ENCODE data around the gene RAB7A.

DNA sequence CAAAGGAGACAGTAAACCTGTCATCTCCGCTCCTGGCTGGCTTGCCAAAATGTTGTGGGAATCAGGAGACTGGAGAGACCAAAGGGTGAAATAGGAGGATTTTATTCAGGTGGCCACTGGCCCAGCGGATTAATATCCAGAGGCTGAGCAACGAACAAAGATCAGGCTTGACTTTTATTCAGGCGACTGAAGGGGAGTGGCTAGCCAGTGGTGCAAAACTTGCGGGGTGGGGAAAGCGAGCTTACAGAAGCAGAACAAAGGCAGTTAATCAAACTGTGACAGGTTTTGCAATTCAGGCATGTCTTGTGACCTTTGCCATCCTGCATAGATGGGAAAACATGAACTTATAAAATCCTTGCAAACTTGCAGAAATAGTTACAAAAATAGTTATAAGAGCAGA lies 133.6 kb downstream of the RAB7A start:
- TF ChIP-seq, protein P1, sequence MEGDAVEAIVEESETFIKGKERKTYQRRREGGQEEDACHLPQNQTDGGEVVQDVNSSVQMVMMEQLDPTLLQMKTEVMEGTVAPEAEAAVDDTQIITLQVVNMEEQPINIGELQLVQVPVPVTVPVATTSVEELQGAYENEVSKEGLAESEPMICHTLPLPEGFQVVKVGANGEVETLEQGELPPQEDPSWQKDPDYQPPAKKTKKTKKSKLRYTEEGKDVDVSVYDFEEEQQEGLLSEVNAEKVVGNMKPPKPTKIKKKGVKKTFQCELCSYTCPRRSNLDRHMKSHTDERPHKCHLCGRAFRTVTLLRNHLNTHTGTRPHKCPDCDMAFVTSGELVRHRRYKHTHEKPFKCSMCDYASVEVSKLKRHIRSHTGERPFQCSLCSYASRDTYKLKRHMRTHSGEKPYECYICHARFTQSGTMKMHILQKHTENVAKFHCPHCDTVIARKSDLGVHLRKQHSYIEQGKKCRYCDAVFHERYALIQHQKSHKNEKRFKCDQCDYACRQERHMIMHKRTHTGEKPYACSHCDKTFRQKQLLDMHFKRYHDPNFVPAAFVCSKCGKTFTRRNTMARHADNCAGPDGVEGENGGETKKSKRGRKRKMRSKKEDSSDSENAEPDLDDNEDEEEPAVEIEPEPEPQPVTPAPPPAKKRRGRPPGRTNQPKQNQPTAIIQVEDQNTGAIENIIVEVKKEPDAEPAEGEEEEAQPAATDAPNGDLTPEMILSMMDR (IDR thresholded peaks at IDR 0.05; ENCODE audit: poor library complexity): no peak
- no peak for TF ChIP-seq EZH2 (IDR thresholded peaks at IDR 0.05; ENCODE audit: borderline replicate concordance)
